Mucosa of descending colon (tissue), 3 donors: Measurements from ENCODE around the gene ACTMAP. TPM values are rescaled to one million over a fixed set of nuclear protein-coding genes. Genes with fewer than 3 reads are reported as not detected.

Source experiments
- ATAC-seq: fragments of 200-7000 bp; cut with Tn5 transposase; one replicate; pipeline ENCODE4 v1.9.1; 2020; ENCODE audit warnings: mild to moderate bottlenecking, moderate library complexity
- DNase-seq, 3 donors: peaks; one replicate each; pipeline ENCODE4 v3.0.0-alpha.2; 2020
- H3K36me3 ChIP-seq: fragments of 200-600 bp; one replicate; pipeline ENCODE4 v1.8.0; 2021; ENCODE audit warnings: low read depth, mild to moderate bottlenecking
- H3K4me1 ChIP-seq: fragments of 200-600 bp; one replicate; pipeline ENCODE4 v1.8.0; 2021; ENCODE audit warnings: low read depth, mild to moderate bottlenecking
- H3K4me3 ChIP-seq: fragments of 200-600 bp; one replicate; pipeline ENCODE4 v1.8.0; 2021; ENCODE audit warnings: mild to moderate bottlenecking
- H3K9me3 ChIP-seq: fragments of 200-600 bp; one replicate; pipeline ENCODE4 v1.8.0; 2021; ENCODE audit warnings: mild to moderate bottlenecking
- intact Hi-C, 2 donors: fragments of 100-400 bp; cut with DNase I in 1 of 2; cut with micrococcal nuclease in 1 of 2; formaldehyde crosslinking; loops; one replicate each; pipeline versions ENCODE4 v1.11.0 to v1.11.1; 2022; cut with DNase I, micrococcal nuclease
- total RNA-seq, 3 donors: library from RNA; stranded (reverse); fragmentation: NEBNext Ultra II Directional in 2 of 3; extraction: Animal tissue kit (Norgen Biotek cat#: 25700) in 2 of 3; gene quantifications; one replicate each; pipeline versions ENCODE4 v1.2.1 to v1.2.4, GENCODE V29; 2021 to 2023
- TF ChIP-seq, protein P1 (sequence below): fragments of 200-600 bp; IDR thresholded peaks from one replicate; pipeline ENCODE4 v1.8.0; 2022; ENCODE audit warnings: antibody characterized with exemption, mild to moderate bottlenecking
- donor health status: DM: no; HTN: no; CAD: no; lungs with moderate emphysema.
- donor health status: DM: no; HTN: no; CAD: no.
- donor health status: DM: no; HTN: yes; CAD: no.

The ACTMAP gene
- total RNA-seq, 3 donors from 2014 or later: 10.9 to 16.7 (median 13.8) TPM

DNA sequence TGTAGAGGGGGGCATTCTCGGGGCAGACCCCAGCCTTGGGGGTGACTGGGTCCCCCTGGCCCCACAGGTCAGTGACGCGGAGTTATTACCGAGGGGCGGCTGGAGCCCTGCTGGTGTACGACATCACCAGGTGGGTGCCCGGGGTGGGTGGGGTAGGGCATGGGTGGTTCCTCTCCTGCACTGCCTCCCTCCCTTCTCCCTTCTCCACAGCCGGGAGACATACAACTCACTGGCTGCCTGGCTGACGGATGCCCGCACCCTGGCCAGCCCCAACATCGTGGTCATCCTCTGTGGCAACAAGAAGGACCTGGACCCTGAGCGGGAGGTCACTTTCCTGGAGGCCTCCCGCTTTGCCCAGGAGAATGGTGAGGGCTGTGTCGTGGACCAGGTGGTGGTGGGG, 33.4 kb upstream of the ACTMAP start:
- DNase-seq (no peak), ATAC-seq (no peak)
- no peaks in the 10 kb centered on the region for H3K9me3 ChIP-seq
- no peak overlapping the region for H3K4me3 ChIP-seq
- no peaks in the 10 kb centered on the region for H3K36me3 ChIP-seq
- no peaks in the 10 kb centered on the region for H3K4me1 ChIP-seq
- intact Hi-C loops: no loop called here
- TF ChIP-seq, protein P1, sequence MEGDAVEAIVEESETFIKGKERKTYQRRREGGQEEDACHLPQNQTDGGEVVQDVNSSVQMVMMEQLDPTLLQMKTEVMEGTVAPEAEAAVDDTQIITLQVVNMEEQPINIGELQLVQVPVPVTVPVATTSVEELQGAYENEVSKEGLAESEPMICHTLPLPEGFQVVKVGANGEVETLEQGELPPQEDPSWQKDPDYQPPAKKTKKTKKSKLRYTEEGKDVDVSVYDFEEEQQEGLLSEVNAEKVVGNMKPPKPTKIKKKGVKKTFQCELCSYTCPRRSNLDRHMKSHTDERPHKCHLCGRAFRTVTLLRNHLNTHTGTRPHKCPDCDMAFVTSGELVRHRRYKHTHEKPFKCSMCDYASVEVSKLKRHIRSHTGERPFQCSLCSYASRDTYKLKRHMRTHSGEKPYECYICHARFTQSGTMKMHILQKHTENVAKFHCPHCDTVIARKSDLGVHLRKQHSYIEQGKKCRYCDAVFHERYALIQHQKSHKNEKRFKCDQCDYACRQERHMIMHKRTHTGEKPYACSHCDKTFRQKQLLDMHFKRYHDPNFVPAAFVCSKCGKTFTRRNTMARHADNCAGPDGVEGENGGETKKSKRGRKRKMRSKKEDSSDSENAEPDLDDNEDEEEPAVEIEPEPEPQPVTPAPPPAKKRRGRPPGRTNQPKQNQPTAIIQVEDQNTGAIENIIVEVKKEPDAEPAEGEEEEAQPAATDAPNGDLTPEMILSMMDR: no peak

DNA sequence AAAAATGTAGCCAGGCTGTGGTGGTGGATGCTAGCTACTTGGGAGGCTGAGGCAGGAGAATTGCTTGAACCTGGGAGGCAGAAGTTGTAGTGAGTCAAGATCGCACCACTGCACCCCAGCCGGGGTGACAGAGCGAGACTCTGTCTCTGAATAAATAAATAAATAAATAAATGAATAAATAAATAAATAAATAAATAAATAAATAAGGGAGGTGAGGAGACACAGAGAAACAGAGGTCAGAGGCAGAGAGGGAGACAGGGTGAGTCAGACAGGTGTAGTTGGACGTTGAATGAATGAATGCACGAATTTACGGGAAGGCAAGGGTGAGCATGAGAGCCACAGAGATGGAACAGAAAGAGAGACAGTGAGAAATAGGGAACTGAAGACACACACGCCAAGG, 30.9 kb upstream of the ACTMAP start:
- Histone ChIP-seq H3K4me1 (peaks cover 4% of the 10 kb centered on the region), H3K9me3 (no peaks in the 10 kb centered on the region), H3K4me3 (no peak overlapping the region), H3K36me3 (no peaks in the 10 kb centered on the region)
- DNase-seq: no peak
- ATAC-seq: no peak
- TF ChIP-seq, protein P1: no peak
- intact Hi-C loops: no loop called here

DNA sequence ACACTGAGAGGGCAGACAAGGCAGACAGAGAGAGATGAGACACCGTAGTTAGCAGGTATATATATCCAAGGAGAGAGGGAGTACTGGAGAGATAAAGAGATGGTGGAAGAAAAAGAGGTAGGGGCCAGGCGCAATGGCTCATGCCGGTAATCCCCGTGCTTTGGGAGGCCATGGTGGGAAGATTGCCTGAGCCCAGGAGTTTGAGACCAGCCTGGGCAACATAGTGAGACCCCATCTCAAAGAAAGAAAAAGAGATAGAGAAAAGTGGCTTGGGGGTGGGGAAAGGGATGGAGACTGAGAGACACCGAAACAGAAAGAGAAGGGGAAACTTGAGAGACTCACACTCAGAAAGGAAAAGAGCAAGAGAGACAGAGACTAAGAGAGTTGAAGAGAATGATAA, 30.3 kb upstream of the ACTMAP start:
- DNase-seq (no peak), ATAC-seq (no peak)
- intact Hi-C loops: no loop called here
- Histone ChIP-seq H3K36me3 (no peaks in the 10 kb centered on the region), H3K4me3 (no peak overlapping the region), H3K4me1 (peaks cover 4% of the 10 kb centered on the region), H3K9me3 (no peaks in the 10 kb centered on the region)
- TF ChIP-seq, protein P1: no peak

DNA sequence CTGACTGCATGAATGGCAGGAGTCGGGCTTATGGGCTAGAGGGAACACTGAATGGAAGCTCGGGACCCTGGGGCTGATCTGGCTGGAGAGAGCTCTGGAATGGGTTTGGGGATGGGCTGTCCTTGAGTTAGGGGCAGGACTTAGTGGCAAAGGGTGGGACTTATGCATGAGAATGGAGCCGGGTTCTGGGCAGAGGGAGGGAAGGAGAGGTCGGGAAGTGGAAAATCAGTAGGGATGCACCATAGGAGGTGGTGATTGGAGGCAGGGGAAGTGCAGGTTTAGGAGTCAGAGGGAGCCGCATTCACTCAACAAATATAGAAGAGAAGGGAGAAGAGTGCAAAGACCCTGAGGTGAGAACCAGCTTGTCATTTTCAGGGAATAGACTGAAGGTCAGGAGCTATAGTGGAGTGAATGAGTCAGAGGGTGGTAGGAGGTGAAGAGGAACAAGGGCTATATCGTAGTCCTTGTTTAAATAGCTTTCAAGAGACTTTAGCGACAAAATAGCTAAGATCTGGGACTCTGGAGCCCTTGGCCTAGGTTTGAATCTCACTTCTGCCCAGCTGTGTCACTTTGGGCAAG, 28.5 kb upstream of the ACTMAP start:
- peaks cover 4% of the 10 kb centered on the region for H3K4me1 ChIP-seq
- TF ChIP-seq, protein P1: no peak
- peak overlapping the region; percentile 58 for H3K4me3 ChIP-seq
- no peak for DNase-seq
- peak; percentile 6 for ATAC-seq
- intact Hi-C loops: no loop called here
- H3K9me3 ChIP-seq: no peaks in the 10 kb centered on the region
- no peaks in the 10 kb centered on the region for H3K36me3 ChIP-seq

DNA sequence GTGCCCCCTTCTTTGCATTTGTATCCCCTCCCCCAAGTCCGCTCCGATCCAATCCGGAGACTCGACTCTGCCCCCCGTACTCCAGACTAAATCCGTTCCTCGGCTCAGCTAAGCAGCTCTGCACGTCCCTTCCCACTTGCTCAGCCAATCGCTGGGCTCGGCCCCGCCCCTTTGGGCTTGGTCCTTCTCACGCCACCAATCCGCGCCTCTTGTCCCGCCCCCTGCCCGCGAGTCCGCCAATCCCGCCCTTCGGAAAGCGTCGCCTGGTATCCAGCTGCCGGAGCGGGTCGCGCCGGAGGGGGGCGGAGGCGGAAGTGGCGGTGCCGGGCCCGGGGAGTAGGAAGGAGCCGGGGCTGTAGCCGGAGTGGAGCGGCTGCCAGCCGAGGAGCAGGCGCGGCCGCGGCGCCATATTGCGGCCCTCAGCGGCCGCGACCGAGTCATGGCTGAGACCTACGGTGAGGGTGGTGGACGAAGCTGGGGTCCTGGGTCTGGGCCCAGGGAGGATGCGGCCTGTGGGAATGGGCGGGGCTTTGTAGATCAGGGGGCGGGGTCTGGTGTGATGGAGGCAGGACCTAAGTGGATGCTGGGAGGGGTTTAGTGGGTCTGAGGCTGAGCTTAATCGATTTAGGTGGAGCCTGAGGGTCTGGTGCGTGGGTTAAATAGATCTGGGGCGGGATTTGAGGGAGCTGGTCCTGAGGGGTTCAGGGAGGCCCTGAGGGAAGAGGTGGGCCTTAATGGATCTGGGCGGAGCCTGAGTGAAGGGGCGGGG, 27.8 kb upstream of the ACTMAP start, which contains the start of gene RAB4B:
RAB4B (plus strand) TSS at position 311 of the 769 bp plus-strand sequence; CDS start at position 440, 129 bp downstream.
- H3K4me3 ChIP-seq: peak within 1 kb of the TSS; percentile 58
- H3K9me3 ChIP-seq: no peaks in the 10 kb centered on the region

More for the DNA sequence above, 27.8 kb upstream of the ACTMAP start, which contains the start of gene RAB4B:
- intact Hi-C loops: no loop called here
- Histone ChIP-seq H3K36me3 (no peaks in the 10 kb centered on the region), H3K4me1 (peaks cover 4% of the 10 kb centered on the region)
- TF ChIP-seq, protein P1: no peak
- DNase-seq (peak; percentile 100), ATAC-seq (peak; percentile 90)
